H9 (cell line): ENCODE data around the gene WDR36. TPM values are rescaled to one million over a fixed set of nuclear protein-coding genes. Genes with fewer than 3 reads are reported as not detected.

Source experiments
- DNase-seq: peaks from one replicate; pipeline ENCODE4 v3.0.0-alpha.2; 2017
- H2AFZ ChIP-seq: one replicate; pipeline ENCODE4 v1.6.1; 2013; ENCODE audit warnings: mild to moderate bottlenecking, low read length, control low read depth, moderate library complexity
- H2AK5ac ChIP-seq: 2 replicates; pipeline ENCODE4 v1.6.1; 2013; ENCODE audit warnings: low read length, control low read depth, mixed read lengths; ENCODE audit not compliant: insufficient read length
- H2BK120ac ChIP-seq: one replicate; pipeline ENCODE4 v1.6.1; 2013; ENCODE audit warnings: low read depth, mild to moderate bottlenecking, low read length, control low read depth, inconsistent platforms; ENCODE audit not compliant: poor library complexity, severe bottlenecking
- H2BK12ac ChIP-seq: 2 replicates; pipeline ENCODE4 v1.6.1; 2013; ENCODE audit warnings: low read length, control low read depth, mixed read lengths, low read depth; ENCODE audit not compliant: insufficient read length
- H2BK15ac ChIP-seq: 2 replicates; pipeline ENCODE4 v1.6.1; 2013; ENCODE audit warnings: low read depth, low read length, control low read depth
- H2BK20ac ChIP-seq: one replicate; pipeline ENCODE4 v1.6.1; 2013; ENCODE audit warnings: low read depth, mild to moderate bottlenecking, low read length, control low read depth, inconsistent platforms; ENCODE audit not compliant: poor library complexity, severe bottlenecking
- H2BK5ac ChIP-seq: 2 replicates; pipeline ENCODE4 v1.6.1; 2013; ENCODE audit warnings: low read length, control low read depth, mixed read lengths; ENCODE audit not compliant: insufficient read length
- H3K14ac ChIP-seq: 2 replicates; pipeline ENCODE4 v1.6.1; 2013; ENCODE audit warnings: low read length, control low read depth; ENCODE audit not compliant: insufficient read depth
- H3K18ac ChIP-seq: 2 replicates; pipeline ENCODE4 v1.6.1; 2013; ENCODE audit warnings: low read depth, mild to moderate bottlenecking, mixed read lengths, low read length, control low read depth; ENCODE audit not compliant: insufficient read length
- H3K23ac ChIP-seq: 2 replicates; pipeline ENCODE4 v1.6.1; 2013; ENCODE audit warnings: low read length, control low read depth, mixed read lengths, low read depth; ENCODE audit not compliant: insufficient read length
- H3K23me2 ChIP-seq: 2 replicates; pipeline ENCODE4 v1.6.1; 2013; ENCODE audit warnings: low read depth, mild to moderate bottlenecking, mixed read lengths, low read length, control low read depth; ENCODE audit not compliant: insufficient read length, poor library complexity, severe bottlenecking
- H3K27ac ChIP-seq: 2 replicates; pipeline ENCODE4 v1.5.1; 2013; ENCODE audit warnings: low read length, control low read depth, mixed read lengths, low read depth; ENCODE audit not compliant: insufficient read length
- H3K27me3 ChIP-seq: 2 replicates; pipeline ENCODE4 v1.6.1; 2013; ENCODE audit warnings: low read length, control low read depth, inconsistent platforms; ENCODE audit not compliant: insufficient read depth
- H3K4ac ChIP-seq: 2 replicates; pipeline ENCODE4 v1.6.1; 2013; ENCODE audit warnings: low read depth, mild to moderate bottlenecking, control low read depth, inconsistent platforms, low read length, moderate library complexity
- H3K4me1 ChIP-seq: 2 replicates; pipeline ENCODE4 v1.6.1; 2013; ENCODE audit warnings: low read length, control low read depth, inconsistent platforms; ENCODE audit not compliant: insufficient read depth
- H3K4me2 ChIP-seq: 2 replicates; pipeline ENCODE4 v1.6.1; 2013; ENCODE audit warnings: low read length, control low read depth, mixed read lengths; ENCODE audit not compliant: insufficient read length, insufficient read depth
- H3K56ac ChIP-seq: 2 replicates; pipeline ENCODE4 v1.6.1; 2013; ENCODE audit warnings: low read depth, mild to moderate bottlenecking, mixed read lengths, low read length, control low read depth; ENCODE audit not compliant: insufficient read length
- H3K79me1 ChIP-seq: 2 replicates; pipeline ENCODE4 v1.6.1; 2013; ENCODE audit warnings: low read depth, mild to moderate bottlenecking, moderate library complexity, low read length, control low read depth, inconsistent platforms; ENCODE audit not compliant: insufficient read depth, poor library complexity, severe bottlenecking
- H3K79me2 ChIP-seq: 2 replicates; pipeline ENCODE4 v1.6.1; 2013; ENCODE audit warnings: low read length, control low read depth, inconsistent platforms; ENCODE audit not compliant: insufficient read depth
- H3K9ac ChIP-seq: 2 replicates; pipeline ENCODE4 v1.6.1; 2013; ENCODE audit warnings: low read length, control low read depth, mixed read lengths; ENCODE audit not compliant: insufficient read length; ENCODE audit errors: extremely low read depth
- H3K9me3 ChIP-seq: one replicate; pipeline ENCODE4 v1.6.1; 2013; ENCODE audit warnings: low read depth, low read length, inconsistent platforms; ENCODE audit not compliant: control insufficient read depth
- H3T11ph ChIP-seq: one replicate; pipeline ENCODE4 v1.6.1; 2013; ENCODE audit warnings: mild to moderate bottlenecking, low read length, control low read depth, inconsistent platforms
- H4K20me1 ChIP-seq: one replicate; pipeline ENCODE4 v1.6.1; 2013; ENCODE audit not compliant: control insufficient read depth, insufficient read length, insufficient read depth
- H4K5ac ChIP-seq: 2 replicates; pipeline ENCODE4 v1.6.1; 2013; ENCODE audit warnings: low read depth, mild to moderate bottlenecking, mixed read lengths, low read length, control low read depth; ENCODE audit not compliant: insufficient read length
- H4K8ac ChIP-seq: replicated peaks from 2 replicates; pipeline ENCODE4 v1.6.1; 2013; ENCODE audit warnings: low read length, control low read depth, mixed read lengths, low read depth; ENCODE audit not compliant: insufficient read length
- H4K91ac ChIP-seq: 2 replicates; pipeline ENCODE4 v1.6.1; 2013; ENCODE audit warnings: low read depth, mild to moderate bottlenecking, moderate library complexity, mixed read lengths, low read length, control low read depth; ENCODE audit not compliant: insufficient read length
- H3K27ac Mint-ChIP-seq, 3 experiments: 2 replicates in 2 of 3; 3 replicates in 1 of 3; pipeline ENCODE4 v1.8.0; 2020 to 2021; ENCODE audit warnings: mixed read lengths in 3 of 3, mild to moderate bottlenecking in 1 of 3, moderate library complexity in 1 of 3
- H3K27me3 Mint-ChIP-seq: 2 replicates; pipeline ENCODE4 v1.8.0; 2021; ENCODE audit warnings: low read depth, mild to moderate bottlenecking, moderate library complexity, mixed read lengths
- H3K36me3 Mint-ChIP-seq, 3 experiments: 2 replicates in 2 of 3; 3 replicates in 1 of 3; pipeline ENCODE4 v1.8.0; 2020 to 2021; ENCODE audit warnings: low read depth in 3 of 3, mixed read lengths in 3 of 3; ENCODE audit not compliant: insufficient read depth in 1 of 3
- H3K4me1 Mint-ChIP-seq, 2 experiments: 2 replicates each; pipeline ENCODE4 v1.8.0; 2020; ENCODE audit warnings: mixed read lengths in 2 of 2
- H3K4me3 Mint-ChIP-seq, 2 experiments: 2 replicates in 1 of 2; 3 replicates in 1 of 2; pipeline ENCODE4 v1.8.0; 2020 to 2021; ENCODE audit warnings: mild to moderate bottlenecking in 2 of 2, mixed read lengths in 2 of 2, moderate library complexity in 1 of 2
- H3K9me3 Mint-ChIP-seq, 2 experiments: 2 replicates in 1 of 2; 3 replicates in 1 of 2; pipeline ENCODE4 v1.8.0; 2020; ENCODE audit warnings: mild to moderate bottlenecking in 2 of 2, mixed read lengths in 2 of 2, moderate library complexity in 1 of 2
- CTCF ChIP-seq: fragments of 200-600 bp; sonication (generic); conservative IDR thresholded peaks from 3 replicates; pipeline ENCODE4 v1.8.0; 2021; ENCODE audit warnings: antibody characterized with exemption, mild to moderate bottlenecking
- WGBS: extraction: QIAGEN DNeasy Blood & Tissue Kit; methylation state at CpG from one replicate; pipeline ENCODE4 v1.1.7; 2013; ENCODE audit warnings: missing lambda C conversion rate, low lambda C conversion rate, mixed read lengths; ENCODE audit not compliant: insufficient read length; ENCODE audit errors: extremely low coverage; 5-methylcytosine and 5-hydroxymethylcytosine counted together
- total RNA-seq: library from RNA; stranded (reverse); gene quantifications from 2 replicates; pipeline ENCODE4 v1.2.1, GENCODE V29; 2021

WDR36 gene
- total RNA-seq, 1 experiment from 2014 or later = 42.0 TPM

GRCh38 chr5:111134864-111135263 is 42.7 kb downstream of the WDR36 start:
- Histone ChIP-seq H3K56ac (no peak overlapping the region), H3K9me3 (no peaks in the 10 kb centered on the region), H2BK120ac (no peak overlapping the region), H4K91ac (no peak overlapping the region), H2BK5ac (no peak overlapping the region), H3K23me2 (no peaks in the 10 kb centered on the region), H3K9ac (no peak overlapping the region), H4K20me1 (no peaks in the 10 kb centered on the region), H3K14ac (peak overlapping the region; percentile 52; the same call in 1 of the 2 replicates), H3K27ac (no peak overlapping the region), H4K8ac (no peak overlapping the region), H2BK12ac (no peak overlapping the region), H3K4me2 (no peak overlapping the region), H2AFZ (peak overlapping the region; percentile 59), H3T11ph (no peak overlapping the region), H3K79me2 (no peaks in the 10 kb centered on the region), H2BK20ac (no peak overlapping the region), H2AK5ac (no peak overlapping the region), H2BK15ac (no peak overlapping the region), H3K4me1 (peaks cover 10% of the 10 kb centered on the region), H4K5ac (no peak overlapping the region), H3K4ac (no peak overlapping the region), H3K18ac (no peak overlapping the region), H3K27me3 (no peaks in the 10 kb centered on the region), H3K79me1 (no peaks in the 10 kb centered on the region), H3K23ac (no peak overlapping the region)
- H3K27me3 Mint-ChIP-seq = no peaks in the 10 kb centered on the region
- TF ChIP-seq CTCF = no peak
- H3K9me3 Mint-ChIP-seq = no peaks in the 10 kb centered on the region; a peak in 1 of 5 replicates
- no CpG with 5 or more reads among the region's 2 CpGs for WGBS
- H3K4me3 Mint-ChIP-seq = no peak overlapping the region
- no peak for DNase-seq
- peaks cover 35 to 49% of the 10 kb centered on the region in 2 experiments for H3K4me1 Mint-ChIP-seq
- no peaks in the 10 kb centered on the region for H3K36me3 Mint-ChIP-seq
- peak overlapping the region in 2 of 3 experiments; percentile 89 to 95; a peak in 2 of 7 replicates for H3K27ac Mint-ChIP-seq
